HEK293 (cell line): ENCODE results near the gene L3MBTL4.
A peak's percentile ranks its signal among the peaks of the same experiment; 100 is the strongest.

ENCODE experiments used
- ZNF223 ChIP-seq: fragments of 450-650 bp; formaldehyde crosslinking; IDR thresholded peaks from 2 replicates; pipeline ENCODE4 v1.5.1; 2016; ENCODE audit warnings: missing biosample characterization, missing genetic modification characterization
- TF ChIP-seq, protein P1 (sequence below): fragments of 450-650 bp; formaldehyde crosslinking; IDR thresholded peaks from 2 replicates; pipeline ENCODE4 v1.5.1; 2016; ENCODE audit warnings: missing biosample characterization, missing genetic modification characterization
- TF ChIP-seq, protein P2 (sequence below): fragments of 450-650 bp; formaldehyde crosslinking; IDR thresholded peaks from 2 replicates; pipeline ENCODE4 v1.5.1; 2016; ENCODE audit warnings: missing biosample characterization, missing genetic modification characterization

DNA sequence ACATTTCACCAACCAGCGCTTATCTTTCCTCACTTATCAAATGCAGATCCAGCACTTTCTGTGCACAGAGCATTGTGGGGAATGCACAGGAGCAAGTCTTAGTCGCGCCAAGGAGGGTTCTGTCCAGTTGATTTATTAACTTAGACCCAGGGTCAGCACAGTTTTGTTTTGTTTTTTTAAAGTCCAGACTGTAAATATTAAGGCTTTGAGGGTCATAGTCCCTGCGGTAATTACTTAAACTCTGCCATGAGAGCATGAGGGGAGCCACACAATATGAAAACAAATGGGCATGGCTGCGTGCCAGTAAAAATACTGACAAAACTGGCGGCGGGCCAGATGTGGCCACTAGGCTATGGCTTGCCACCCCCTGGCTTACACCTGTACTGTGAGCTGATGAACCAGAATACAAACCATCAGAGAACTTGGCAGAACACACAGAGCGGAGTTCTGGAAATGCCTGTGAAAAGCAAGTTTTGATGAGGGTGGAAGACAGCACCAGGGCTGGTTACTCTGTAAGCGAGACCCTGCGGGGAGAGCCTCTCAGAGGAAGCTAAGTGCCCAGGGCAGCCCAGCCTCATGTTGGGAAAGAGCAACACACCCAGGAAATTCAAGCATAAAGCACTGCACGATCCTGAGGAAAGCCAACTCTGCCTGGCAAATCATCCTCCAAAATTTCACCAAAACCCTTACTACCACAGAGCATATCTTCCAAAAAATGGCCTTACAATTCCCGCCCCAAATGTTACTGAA, 43.6 kb downstream of the L3MBTL4 start:
- TF ChIP-seq, protein P1, sequence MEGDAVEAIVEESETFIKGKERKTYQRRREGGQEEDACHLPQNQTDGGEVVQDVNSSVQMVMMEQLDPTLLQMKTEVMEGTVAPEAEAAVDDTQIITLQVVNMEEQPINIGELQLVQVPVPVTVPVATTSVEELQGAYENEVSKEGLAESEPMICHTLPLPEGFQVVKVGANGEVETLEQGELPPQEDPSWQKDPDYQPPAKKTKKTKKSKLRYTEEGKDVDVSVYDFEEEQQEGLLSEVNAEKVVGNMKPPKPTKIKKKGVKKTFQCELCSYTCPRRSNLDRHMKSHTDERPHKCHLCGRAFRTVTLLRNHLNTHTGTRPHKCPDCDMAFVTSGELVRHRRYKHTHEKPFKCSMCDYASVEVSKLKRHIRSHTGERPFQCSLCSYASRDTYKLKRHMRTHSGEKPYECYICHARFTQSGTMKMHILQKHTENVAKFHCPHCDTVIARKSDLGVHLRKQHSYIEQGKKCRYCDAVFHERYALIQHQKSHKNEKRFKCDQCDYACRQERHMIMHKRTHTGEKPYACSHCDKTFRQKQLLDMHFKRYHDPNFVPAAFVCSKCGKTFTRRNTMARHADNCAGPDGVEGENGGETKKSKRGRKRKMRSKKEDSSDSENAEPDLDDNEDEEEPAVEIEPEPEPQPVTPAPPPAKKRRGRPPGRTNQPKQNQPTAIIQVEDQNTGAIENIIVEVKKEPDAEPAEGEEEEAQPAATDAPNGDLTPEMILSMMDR: no peak
- TF ChIP-seq ZNF223 (tag by site-specific recombination): no peak
- TF ChIP-seq, protein P2, sequence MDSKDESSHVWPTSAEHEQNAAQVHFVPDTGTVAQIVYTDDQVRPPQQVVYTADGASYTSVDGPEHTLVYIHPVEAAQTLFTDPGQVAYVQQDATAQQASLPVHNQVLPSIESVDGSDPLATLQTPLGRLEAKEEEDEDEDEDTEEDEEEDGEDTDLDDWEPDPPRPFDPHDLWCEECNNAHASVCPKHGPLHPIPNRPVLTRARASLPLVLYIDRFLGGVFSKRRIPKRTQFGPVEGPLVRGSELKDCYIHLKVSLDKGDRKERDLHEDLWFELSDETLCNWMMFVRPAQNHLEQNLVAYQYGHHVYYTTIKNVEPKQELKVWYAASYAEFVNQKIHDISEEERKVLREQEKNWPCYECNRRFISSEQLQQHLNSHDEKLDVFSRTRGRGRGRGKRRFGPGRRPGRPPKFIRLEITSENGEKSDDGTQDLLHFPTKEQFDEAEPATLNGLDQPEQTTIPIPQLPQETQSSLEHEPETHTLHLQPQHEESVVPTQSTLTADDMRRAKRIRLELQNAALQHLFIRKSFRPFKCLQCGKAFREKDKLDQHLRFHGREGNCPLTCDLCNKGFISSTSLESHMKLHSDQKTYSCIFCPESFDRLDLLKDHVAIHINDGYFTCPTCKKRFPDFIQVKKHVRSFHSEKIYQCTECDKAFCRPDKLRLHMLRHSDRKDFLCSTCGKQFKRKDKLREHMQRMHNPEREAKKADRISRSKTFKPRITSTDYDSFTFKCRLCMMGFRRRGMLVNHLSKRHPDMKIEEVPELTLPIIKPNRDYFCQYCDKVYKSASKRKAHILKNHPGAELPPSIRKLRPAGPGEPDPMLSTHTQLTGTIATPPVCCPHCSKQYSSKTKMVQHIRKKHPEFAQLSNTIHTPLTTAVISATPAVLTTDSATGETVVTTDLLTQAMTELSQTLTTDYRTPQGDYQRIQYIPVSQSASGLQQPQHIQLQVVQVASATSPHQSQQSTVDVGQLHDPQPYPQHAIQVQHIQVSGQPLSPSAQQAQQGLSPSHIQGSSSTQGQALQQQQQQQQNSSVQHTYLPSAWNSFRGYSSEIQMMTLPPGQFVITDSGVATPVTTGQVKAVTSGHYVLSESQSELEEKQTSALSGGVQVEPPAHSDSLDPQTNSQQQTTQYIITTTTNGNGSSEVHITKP: 0 out of 2 replicates have a peak, but pooled peaks have one; percentile 6
